MCF 10A (cell line): ENCODE data around the gene PRPF8. TPM values are rescaled to one million over a fixed set of nuclear protein-coding genes. Genes with fewer than 3 reads are reported as not detected.
A peak's percentile ranks its signal among the peaks of the same experiment; 100 is the strongest.
"Not testable (repeated sequence)": the region's sequence is repeated elsewhere in the genome, so short reads cannot be mapped to it uniquely, and the experiment has no call there.

Experiments
- BruUV-seq: library from RNA; stranded (reverse); fragments of 400-500 nt; replicated peaks from 2 replicates; lab custom pipeline; 2021; lab: Mats Ljungman, UMichigan
- CTCF ChIA-PET: fragments of 300-600 bp; sonication (Branson Sonifier 250); formaldehyde crosslinking; extraction: SDS; loops from one replicate; lab custom pipeline; 2021; ENCODE audit warnings: antibody characterized with exemption, inconsistent platforms; lab: Yijun Ruan, JAX
- POLR2A ChIA-PET: fragments of 300-600, 350-650 bp; sonication (Branson Sonifier 250); formaldehyde crosslinking; extraction: SDS; loops from one replicate; lab custom pipeline; 2020; ENCODE audit warnings: antibody characterized with exemption, inconsistent platforms; lab: Yijun Ruan, JAX
- DNase-seq: peaks from one replicate; pipeline ENCODE4 v3.0.0-alpha.2; 2018; ENCODE audit not compliant: unreplicated experiment
- H3K27ac Mint-ChIP-seq: one replicate; pipeline ENCODE4 v1.8.0; 2022; ENCODE audit warnings: mild to moderate bottlenecking, low read depth, mixed read lengths; ENCODE audit not compliant: unreplicated experiment
- H3K27me3 Mint-ChIP-seq: one replicate; pipeline ENCODE4 v1.8.0; 2022; ENCODE audit warnings: mixed read lengths; ENCODE audit not compliant: insufficient read depth, unreplicated experiment
- H3K36me3 Mint-ChIP-seq: one replicate; pipeline ENCODE4 v1.8.0; 2022; ENCODE audit warnings: mild to moderate bottlenecking, moderate library complexity, mixed read lengths; ENCODE audit not compliant: insufficient read depth, unreplicated experiment
- H3K4me1 Mint-ChIP-seq: one replicate; pipeline ENCODE4 v1.8.0; 2022; ENCODE audit warnings: mixed read lengths; ENCODE audit not compliant: insufficient read depth, unreplicated experiment
- H3K4me3 Mint-ChIP-seq: one replicate; pipeline ENCODE4 v1.8.0; 2022; ENCODE audit warnings: mild to moderate bottlenecking, moderate library complexity, mixed read lengths; ENCODE audit not compliant: unreplicated experiment
- H3K9me3 Mint-ChIP-seq: one replicate; pipeline ENCODE4 v1.8.0; 2022; ENCODE audit warnings: mixed read lengths; ENCODE audit not compliant: unreplicated experiment
- intact Hi-C: fragments of 100-400 bp; cut with micrococcal nuclease; formaldehyde crosslinking; loops from 2 replicates; pipeline ENCODE4 v1.14.1; 2022
- total RNA-seq: library from RNA; stranded (reverse); gene quantifications from 2 replicates; pipeline ENCODE4 v1.2.3, GENCODE V29; 2022
- TF ChIP-seq, protein P1 (sequence below): fragments of 200-600 bp; IDR thresholded peaks from one replicate; pipeline ENCODE4 v1.8.0; 2022; ENCODE audit warnings: antibody characterized with exemption, mild to moderate bottlenecking; ENCODE audit not compliant: unreplicated experiment

Gene PRPF8
- total RNA-seq, 1 experiment from 2014 or later: 261 TPM

GRCh38 chr17:1709971-1710806, 25.5 kb upstream of the PRPF8 start, which contains the start of gene TLCD2:
Gene TLCD2 (minus strand): TSS chr17:1710377. CDS start chr17:1710242, 135 bp downstream.
- peaks cover 27% of the 10 kb centered on the region for H3K36me3 Mint-ChIP-seq

GRCh38 chr17:1709403-1709951, 24.8 kb upstream of the PRPF8 start:
- BruUV-seq: no TSS peak
- Mint-ChIP-seq H3K4me3 (peak overlapping the region; percentile 56), H3K36me3 (peaks cover 27% of the 10 kb centered on the region), H3K27ac (no peak overlapping the region), H3K9me3 (no peaks in the 10 kb centered on the region), H3K4me1 (peaks cover 21% of the 10 kb centered on the region), H3K27me3 (no peaks in the 10 kb centered on the region)
- CTCF ChIA-PET: interaction anchor here (1.1 kb wide), 1 partner anchor 14 kb away, joined by 5 read pairs; no protein-coding TSS in a partner anchor
- intact Hi-C loops: no loop called here
- POLR2A ChIA-PET: interaction anchor here (0.7 to 2.9 kb wide), 2 partner anchors 25 to 32 kb away, joined by 3 to 23 read pairs; partner anchors contain the start of gene PRPF8
- TF ChIP-seq, protein P1, sequence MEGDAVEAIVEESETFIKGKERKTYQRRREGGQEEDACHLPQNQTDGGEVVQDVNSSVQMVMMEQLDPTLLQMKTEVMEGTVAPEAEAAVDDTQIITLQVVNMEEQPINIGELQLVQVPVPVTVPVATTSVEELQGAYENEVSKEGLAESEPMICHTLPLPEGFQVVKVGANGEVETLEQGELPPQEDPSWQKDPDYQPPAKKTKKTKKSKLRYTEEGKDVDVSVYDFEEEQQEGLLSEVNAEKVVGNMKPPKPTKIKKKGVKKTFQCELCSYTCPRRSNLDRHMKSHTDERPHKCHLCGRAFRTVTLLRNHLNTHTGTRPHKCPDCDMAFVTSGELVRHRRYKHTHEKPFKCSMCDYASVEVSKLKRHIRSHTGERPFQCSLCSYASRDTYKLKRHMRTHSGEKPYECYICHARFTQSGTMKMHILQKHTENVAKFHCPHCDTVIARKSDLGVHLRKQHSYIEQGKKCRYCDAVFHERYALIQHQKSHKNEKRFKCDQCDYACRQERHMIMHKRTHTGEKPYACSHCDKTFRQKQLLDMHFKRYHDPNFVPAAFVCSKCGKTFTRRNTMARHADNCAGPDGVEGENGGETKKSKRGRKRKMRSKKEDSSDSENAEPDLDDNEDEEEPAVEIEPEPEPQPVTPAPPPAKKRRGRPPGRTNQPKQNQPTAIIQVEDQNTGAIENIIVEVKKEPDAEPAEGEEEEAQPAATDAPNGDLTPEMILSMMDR: no peak
- DNase-seq: peak; percentile 47

More at GRCh38 chr17:1709971-1710806, 25.5 kb upstream of the PRPF8 start, which contains the start of gene TLCD2:
- TF ChIP-seq, protein P1: no peak
- intact Hi-C loops: loop anchor here (1.0 to 10.0 kb wide), 2 partner anchors 41 to 135 kb away; no protein-coding TSS in a partner anchor
- DNase-seq: peak; percentile 67
- no TSS peak for BruUV-seq
- Mint-ChIP-seq H3K27ac (peak within 1 kb of the TSS; percentile 16), H3K9me3 (no peaks in the 10 kb centered on the region), H3K4me1 (peaks cover 21% of the 10 kb centered on the region), H3K4me3 (peak within 1 kb of the TSS; percentile 68), H3K27me3 (no peaks in the 10 kb centered on the region)
- ChIA-PET POLR2A (interaction anchor here (0.5 to 2.9 kb wide), 2 partner anchors 26 to 77 kb away, joined by 3 to 23 read pairs; partner anchors contain the start of gene PRPF8), CTCF (no interaction called here)

DNA sequence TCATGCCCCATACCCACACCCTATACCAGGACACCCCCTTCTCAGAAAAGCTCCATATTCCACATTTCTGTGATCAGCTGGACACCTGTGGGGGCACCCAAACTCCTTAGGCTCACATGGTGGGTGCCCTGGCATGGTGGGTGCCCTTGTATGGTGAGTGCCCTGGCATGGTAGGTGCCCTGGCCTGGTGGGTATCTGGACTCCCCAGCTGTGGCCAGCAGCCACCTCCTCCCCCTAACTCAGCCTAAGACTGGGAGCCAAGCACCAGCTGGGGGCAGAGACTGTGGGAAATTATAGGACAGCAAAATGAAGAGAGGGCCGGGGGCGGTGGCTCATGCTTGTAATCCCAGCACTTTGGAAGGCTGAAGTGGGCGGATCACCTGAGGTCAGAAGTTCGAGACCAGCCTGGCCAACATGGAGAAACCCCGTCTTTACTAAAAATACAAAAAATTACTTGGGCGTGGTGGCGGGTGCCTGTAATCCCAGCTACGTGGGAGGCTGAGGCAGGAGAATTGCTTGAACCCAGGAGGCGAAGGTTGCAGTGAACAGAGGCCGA, 24.2 kb upstream of the PRPF8 start:
- H3K27me3 Mint-ChIP-seq, H3K9me3 Mint-ChIP-seq, intact Hi-C loops, DNase-seq, BruUV-seq, H3K27ac Mint-ChIP-seq: not testable (repeated sequence)
- H3K4me1 Mint-ChIP-seq: peaks cover 15% of the 10 kb centered on the region
- CTCF ChIA-PET: interaction anchor here (1.1 kb wide), 1 partner anchor 15 kb away, joined by 5 read pairs; no protein-coding TSS in a partner anchor
- H3K4me3 Mint-ChIP-seq: peak overlapping the region; percentile 56
- POLR2A ChIA-PET: interaction anchor here (0.7 to 2.9 kb wide), 2 partner anchors 25 to 31 kb away, joined by 3 to 23 read pairs; partner anchors contain the start of gene PRPF8
- H3K36me3 Mint-ChIP-seq: peaks cover 25% of the 10 kb centered on the region

- H3K4me1 Mint-ChIP-seq: peaks cover 7% of the 10 kb centered on the region
Measured at GRCh38 chr17:1707107-1707506, 22.4 kb upstream of the PRPF8 start.

More at GRCh38 chr17:1707107-1707506, 22.4 kb upstream of the PRPF8 start:
- no peak for DNase-seq
- no peaks in the 10 kb centered on the region for H3K9me3 Mint-ChIP-seq
- no TSS peak for BruUV-seq
- H3K36me3 Mint-ChIP-seq: peaks cover 9% of the 10 kb centered on the region
- intact Hi-C loops: no loop called here
- TF ChIP-seq, protein P1: no peak
- ChIA-PET POLR2A (interaction anchor here (1.0 kb wide), 1 partner anchor 38 kb away, joined by 3 read pairs; no protein-coding TSS in a partner anchor), CTCF (no interaction called here)
- no peak overlapping the region for H3K27ac Mint-ChIP-seq
- H3K27me3 Mint-ChIP-seq: no peaks in the 10 kb centered on the region
- no peak overlapping the region for H3K4me3 Mint-ChIP-seq
